H1 (cell line): Measurements from ENCODE around the gene RANGRF.

Experiments used
- CEBPB ChIP-seq: IDR thresholded peaks from 2 replicates; pipeline ENCODE4 v1.6.1; 2012; ENCODE audit warnings: low read depth, low read length
- CREB1 ChIP-seq: IDR thresholded peaks from 2 replicates; pipeline ENCODE4 v1.6.1; 2012; ENCODE audit warnings: inconsistent platforms
- CTCF ChIP-seq, 3 experiments: IDR thresholded peaks; 1 replicate in 2 of 3; 2 replicates in 1 of 3; pipeline versions ENCODE4 v1.5.1 to v1.6.1; 2011; ENCODE audit warnings: low read length in 3 of 3, mild to moderate bottlenecking in 3 of 3, inconsistent platforms in 2 of 3, low read depth in 1 of 3, moderate library complexity in 1 of 3; ENCODE audit not compliant: insufficient read depth in 1 of 3; ENCODE audit errors: control extremely low read depth in 1 of 3
- SIN3A ChIP-seq, 2 experiments: IDR thresholded peaks in 1 of 2; conservative IDR thresholded peaks in 1 of 2; 2 replicates each; pipeline ENCODE4 v1.6.1; 2011 to 2012; ENCODE audit warnings: low read length in 2 of 2, improper control_type of control experiment in 1 of 2, low read depth in 1 of 2, mild to moderate bottlenecking in 1 of 2
- SP2 ChIP-seq: IDR thresholded peaks from 2 replicates; pipeline ENCODE4 v1.6.1; 2012; ENCODE audit warnings: mild to moderate bottlenecking, low read length, inconsistent platforms
- TBP ChIP-seq: IDR thresholded peaks from 2 replicates; pipeline ENCODE4 v1.6.1; 2011; ENCODE audit warnings: low read depth, low read length, improper control_type of control experiment

GRCh38 chr17:8243827-8244226 is 44.6 kb upstream of the RANGRF start:
- TF ChIP-seq CTCF (IDR thresholded peaks at IDR 0.05; ENCODE audit: control extremely low read depth in 1 of 3, insufficient read depth in 1 of 3, low read depth in 1 of 3, low read length in 3 of 3) (no peak), TBP (no peak), SIN3A (conservative IDR thresholded peaks at IDR 0.05 in 1 of 2, IDR thresholded peaks at IDR 0.05 in 1 of 2; ENCODE audit: low read depth in 1 of 2, low read length in 2 of 2) (no peak), CEBPB (no peak), SP2 (no peak), CREB1 (no peak)
